Progenitor cell of endocrine pancreas (in vitro differentiated cells): Measurements from ENCODE around the gene DNAJB8. TPM values are rescaled to one million over a fixed set of nuclear protein-coding genes. Genes with fewer than 3 reads are reported as not detected.
A peak's percentile ranks its signal among the peaks of the same experiment; 100 is the strongest.

Source experiments
- DNase-seq: peaks from one replicate; pipeline ENCODE4 v3.0.0; 2021; ENCODE audit warnings: low spot score; ENCODE audit not compliant: unreplicated experiment
- H3K27ac Mint-ChIP-seq: 2 replicates; pipeline ENCODE4 v1.8.0; 2021; ENCODE audit warnings: mild to moderate bottlenecking, moderate library complexity, mixed read lengths
- H3K27me3 Mint-ChIP-seq: 2 replicates; pipeline ENCODE4 v1.8.0; 2021; ENCODE audit warnings: mixed read lengths
- H3K36me3 Mint-ChIP-seq: 2 replicates; pipeline ENCODE4 v1.8.0; 2022; ENCODE audit warnings: mixed read lengths; ENCODE audit not compliant: insufficient read depth
- H3K4me1 Mint-ChIP-seq: 2 replicates; pipeline ENCODE4 v1.8.0; 2021; ENCODE audit warnings: low read depth, mixed read lengths
- H3K4me3 Mint-ChIP-seq: 2 replicates; pipeline ENCODE4 v1.8.0; 2021; ENCODE audit warnings: low read depth, mild to moderate bottlenecking, moderate library complexity, mixed read lengths
- H3K9me3 Mint-ChIP-seq: 2 replicates; pipeline ENCODE4 v1.8.0; 2021; ENCODE audit warnings: low read depth, mixed read lengths
- total RNA-seq: library from RNA; stranded (reverse); gene quantifications from 2 replicates; pipeline ENCODE4 v1.2.1, GENCODE V29; 2021
- TF ChIP-seq, protein P1 (sequence below): fragments of 200-600 bp; sonication (generic); IDR thresholded peaks from one replicate; pipeline ENCODE4 v1.5.0; 2021; ENCODE audit warnings: antibody characterized with exemption, mild to moderate bottlenecking; ENCODE audit not compliant: unreplicated experiment

DNAJB8 gene
- total RNA-seq, 1 donor from 2014 or later, result not detected

DNA sequence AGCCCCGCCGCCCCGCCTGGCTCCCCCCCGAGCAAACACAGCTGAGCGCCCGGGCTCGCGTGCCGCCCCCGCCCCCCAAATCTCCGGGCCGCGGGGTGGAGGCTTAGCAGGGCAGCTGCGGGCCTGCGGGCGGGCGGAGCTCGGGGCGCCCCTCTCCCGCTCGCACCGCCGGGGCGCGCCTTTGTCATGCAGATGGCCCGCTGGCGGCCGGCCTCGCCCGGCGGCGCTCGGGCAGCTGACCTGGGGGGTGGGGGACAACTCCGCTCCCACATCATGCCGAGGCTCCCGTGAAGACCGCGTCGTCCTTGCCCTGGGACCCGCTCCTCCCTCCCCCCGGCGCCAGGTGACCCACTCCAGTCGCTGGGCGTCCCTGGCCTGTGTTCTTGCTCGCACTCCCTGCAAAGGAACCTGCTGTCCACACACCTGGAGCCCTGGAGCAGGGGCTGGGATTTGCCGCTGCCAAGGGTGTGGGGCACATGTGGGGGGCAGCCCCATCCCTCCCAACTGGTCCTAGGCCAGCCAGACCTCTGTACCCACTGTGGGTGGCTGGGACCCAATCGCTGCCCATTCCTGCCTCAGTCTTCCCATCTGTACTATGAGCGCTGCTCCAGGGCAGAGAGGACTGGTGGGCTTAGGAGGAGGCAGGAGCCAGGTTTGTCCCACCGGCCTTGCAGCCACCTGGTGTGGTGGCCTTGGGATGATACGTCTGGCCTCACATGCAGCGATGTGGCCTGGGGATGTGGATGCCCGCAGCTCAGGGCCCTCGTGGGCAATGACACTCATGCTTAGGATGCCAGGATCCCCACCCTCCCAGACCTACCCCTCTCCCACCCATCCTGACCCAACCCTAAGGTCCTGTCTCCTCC is 33.5 kb downstream of the DNAJB8 start:
- Mint-ChIP-seq H3K36me3 (no peaks in the 10 kb centered on the region), H3K9me3 (peaks cover 5% of the 10 kb centered on the region), H3K27ac (no peak overlapping the region), H3K4me3 (peak overlapping the region; percentile 45), H3K4me1 (peaks cover 36% of the 10 kb centered on the region), H3K27me3 (peaks cover 37% of the 10 kb centered on the region)
- DNase-seq, result peak; percentile 49
- TF ChIP-seq, protein P1, sequence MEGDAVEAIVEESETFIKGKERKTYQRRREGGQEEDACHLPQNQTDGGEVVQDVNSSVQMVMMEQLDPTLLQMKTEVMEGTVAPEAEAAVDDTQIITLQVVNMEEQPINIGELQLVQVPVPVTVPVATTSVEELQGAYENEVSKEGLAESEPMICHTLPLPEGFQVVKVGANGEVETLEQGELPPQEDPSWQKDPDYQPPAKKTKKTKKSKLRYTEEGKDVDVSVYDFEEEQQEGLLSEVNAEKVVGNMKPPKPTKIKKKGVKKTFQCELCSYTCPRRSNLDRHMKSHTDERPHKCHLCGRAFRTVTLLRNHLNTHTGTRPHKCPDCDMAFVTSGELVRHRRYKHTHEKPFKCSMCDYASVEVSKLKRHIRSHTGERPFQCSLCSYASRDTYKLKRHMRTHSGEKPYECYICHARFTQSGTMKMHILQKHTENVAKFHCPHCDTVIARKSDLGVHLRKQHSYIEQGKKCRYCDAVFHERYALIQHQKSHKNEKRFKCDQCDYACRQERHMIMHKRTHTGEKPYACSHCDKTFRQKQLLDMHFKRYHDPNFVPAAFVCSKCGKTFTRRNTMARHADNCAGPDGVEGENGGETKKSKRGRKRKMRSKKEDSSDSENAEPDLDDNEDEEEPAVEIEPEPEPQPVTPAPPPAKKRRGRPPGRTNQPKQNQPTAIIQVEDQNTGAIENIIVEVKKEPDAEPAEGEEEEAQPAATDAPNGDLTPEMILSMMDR, result no peak

DNA sequence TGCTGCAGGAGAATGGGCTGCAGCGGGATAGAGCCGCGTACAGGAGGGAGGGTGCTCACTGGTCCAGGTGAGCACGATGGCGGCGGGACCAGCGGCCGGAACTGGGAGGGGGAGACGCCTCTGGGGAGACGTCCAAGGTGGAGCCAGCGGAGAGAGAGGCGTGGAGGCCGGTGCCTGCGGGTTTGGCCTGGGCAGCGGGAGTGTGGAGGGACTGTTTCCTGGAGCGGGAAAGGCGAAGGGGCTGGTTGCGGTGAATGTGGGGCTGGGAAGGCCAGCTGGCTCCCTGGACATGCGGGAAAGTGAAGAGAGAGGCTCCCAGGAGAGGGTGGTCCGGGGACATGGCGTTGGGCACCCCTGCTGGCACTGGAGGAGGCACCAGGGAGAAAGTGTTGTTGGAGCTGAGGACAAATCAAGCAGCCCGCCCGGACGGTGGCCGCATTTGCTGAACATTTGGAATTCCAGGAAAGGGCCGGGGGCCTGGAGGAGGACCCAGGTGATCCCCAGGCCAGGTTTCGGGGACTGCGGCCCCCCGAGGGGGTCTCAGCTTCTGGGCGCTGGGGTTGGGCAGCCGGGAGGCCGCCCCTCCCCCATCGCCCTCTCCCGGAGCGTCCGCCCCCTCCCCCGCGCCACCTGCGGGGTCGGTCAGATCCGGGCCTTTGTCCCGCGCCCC is 34.3 kb downstream of the DNAJB8 start:
- Mint-ChIP-seq H3K9me3 (peaks cover 5% of the 10 kb centered on the region), H3K27me3 (peaks cover 41% of the 10 kb centered on the region), H3K4me1 (peaks cover 38% of the 10 kb centered on the region), H3K27ac (peak overlapping the region; percentile 87), H3K36me3 (no peaks in the 10 kb centered on the region), H3K4me3 (peak overlapping the region; percentile 80)
- TF ChIP-seq, protein P1, result no peak
- peak; percentile 30 for DNase-seq

DNA sequence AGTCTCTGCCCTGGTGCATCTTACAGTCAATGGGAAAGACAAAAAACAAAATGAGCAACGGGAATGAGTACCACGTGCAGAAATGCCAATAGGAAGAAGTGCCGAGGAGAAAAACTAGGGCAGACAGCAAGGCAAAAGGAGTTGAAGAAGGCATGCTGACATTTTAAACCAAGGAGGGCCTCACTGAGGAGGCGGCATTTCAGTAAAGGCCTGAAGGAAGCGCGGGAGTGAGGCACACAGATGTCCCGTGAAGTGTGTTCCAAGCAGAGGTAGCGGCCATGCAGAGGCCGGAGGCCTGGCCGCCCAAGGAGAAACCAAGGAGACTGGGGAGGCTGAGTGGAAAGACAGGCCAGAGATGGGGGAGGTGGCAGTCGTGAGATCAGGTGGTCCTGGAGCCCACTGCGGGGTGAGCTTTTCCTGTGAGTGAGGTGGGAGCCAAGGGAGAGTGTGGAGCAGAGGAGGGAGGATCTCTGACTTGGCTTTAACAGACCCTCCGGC is 34.8 kb downstream of the DNAJB8 start:
- H3K9me3 Mint-ChIP-seq, result peaks cover 5% of the 10 kb centered on the region
- peak overlapping the region; percentile 80 for H3K4me3 Mint-ChIP-seq
- H3K27ac Mint-ChIP-seq, result peak overlapping the region; percentile 87
- H3K36me3 Mint-ChIP-seq, result no peaks in the 10 kb centered on the region
- peaks cover 36% of the 10 kb centered on the region for H3K4me1 Mint-ChIP-seq
- TF ChIP-seq, protein P1, result no peak
- H3K27me3 Mint-ChIP-seq, result peaks cover 44% of the 10 kb centered on the region
- no peak for DNase-seq

DNA sequence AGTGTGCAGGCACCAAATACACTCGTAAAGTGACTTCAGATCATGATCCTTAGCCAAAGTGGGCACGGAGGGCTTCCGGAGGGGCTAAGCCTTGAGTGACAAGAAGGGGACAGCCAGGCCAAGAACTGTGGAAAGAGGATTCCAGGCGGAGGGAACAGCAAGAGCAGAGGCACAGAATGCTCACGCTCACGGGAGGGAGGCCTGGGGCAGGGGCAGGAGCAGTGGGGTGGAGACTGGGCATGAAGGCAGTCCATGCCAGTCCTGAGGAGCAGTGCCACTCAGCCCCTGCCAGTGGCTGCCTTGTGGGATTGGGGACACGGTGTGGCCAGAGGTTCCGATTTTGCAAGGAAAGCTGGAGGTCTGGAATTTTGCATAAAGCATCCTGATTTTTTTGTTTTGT is 36.0 kb downstream of the DNAJB8 start:
- TF ChIP-seq, protein P1, result no peak
- H3K27ac Mint-ChIP-seq, result no peak overlapping the region
- H3K36me3 Mint-ChIP-seq, result no peaks in the 10 kb centered on the region
- H3K4me3 Mint-ChIP-seq, result peak overlapping the region; percentile 37
- peaks cover 44% of the 10 kb centered on the region for H3K27me3 Mint-ChIP-seq
- peaks cover 29% of the 10 kb centered on the region for H3K4me1 Mint-ChIP-seq
- no peaks in the 10 kb centered on the region for H3K9me3 Mint-ChIP-seq
- DNase-seq, result no peak

DNA sequence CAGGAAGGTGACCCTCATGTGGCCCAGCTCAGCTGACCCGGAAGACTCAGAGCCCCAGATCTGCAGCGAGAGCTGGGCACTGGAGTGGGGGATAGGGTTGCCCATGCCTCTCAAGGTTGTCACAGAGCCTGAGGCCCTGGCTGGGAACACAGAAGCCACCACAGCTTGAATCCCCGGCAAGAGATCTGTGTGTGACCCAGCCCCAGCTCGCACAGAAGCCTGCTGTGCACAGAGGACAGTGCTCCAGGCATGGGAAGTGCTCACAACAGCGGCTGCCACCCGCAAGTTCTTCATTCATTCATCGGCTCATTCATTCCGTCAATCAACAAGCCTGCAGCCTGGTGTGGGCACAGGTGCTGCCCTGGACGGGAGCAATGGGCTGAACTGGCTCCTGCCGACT is 36.4 kb downstream of the DNAJB8 start:
- Mint-ChIP-seq H3K36me3 (no peaks in the 10 kb centered on the region), H3K27me3 (peaks cover 47% of the 10 kb centered on the region), H3K9me3 (no peaks in the 10 kb centered on the region), H3K4me1 (peaks cover 25% of the 10 kb centered on the region), H3K27ac (no peak overlapping the region), H3K4me3 (no peak overlapping the region)
- TF ChIP-seq, protein P1, result no peak
- DNase-seq, result no peak
